OCI-LY3 (cell line): Measurements from ENCODE around the gene TTLL11.

ENCODE experiments used
- H2AFZ ChIP-seq: fragments of 200-600, 300-600 bp; shearing (Covaris generic); 2 replicates; pipeline ENCODE4 v1.6.0; 2014; ENCODE audit warnings: antibody characterized with exemption, low read depth, low read length
- H3K27ac ChIP-seq: fragments of 200-600, 300-600 bp; sonication (generic); 2 replicates; pipeline ENCODE4 v1.5.1; 2014; ENCODE audit warnings: mild to moderate bottlenecking, low read length, moderate library complexity, mixed read lengths
- H3K27me3 ChIP-seq: fragments of 200-600, 300-600 bp; sonication (generic); 2 replicates; pipeline ENCODE4 v1.6.1; 2014; ENCODE audit warnings: low read depth, low read length, mixed read lengths
- H3K36me3 ChIP-seq: fragments of 200-600, 300-600 bp; sonication (generic); replicated peaks from 2 replicates; pipeline ENCODE3; 2014; ENCODE audit warnings: low read depth, low read length, mixed read lengths
- H3K4me1 ChIP-seq: fragments of 300-600, 200-600 bp; sonication (generic); 2 replicates; pipeline ENCODE4 v1.6.1; 2014; ENCODE audit warnings: low read length, mixed read lengths
- H3K4me2 ChIP-seq: fragments of 200-600, 300-600 bp; sonication (generic); 2 replicates; pipeline ENCODE4 v1.6.1; 2014; ENCODE audit warnings: low read length, mixed read lengths
- H3K4me3 ChIP-seq: fragments of 300-600, 200-600 bp; sonication (generic); 2 replicates; pipeline ENCODE4 v1.5.1; 2014; ENCODE audit warnings: antibody characterized with exemption, mild to moderate bottlenecking, low read length, moderate library complexity
- H3K79me2 ChIP-seq: fragments of 300-600, 200-600 bp; shearing (Covaris generic); 2 replicates; pipeline ENCODE4 v1.6.1; 2014; ENCODE audit warnings: mild to moderate bottlenecking, low read length, mixed read lengths
- H3K9ac ChIP-seq: fragments of 300-600, 200-600 bp; shearing (Covaris generic); 2 replicates; pipeline ENCODE4 v1.6.0; 2014; ENCODE audit warnings: mild to moderate bottlenecking, low read length, moderate library complexity
- H3K9me3 ChIP-seq: fragments of 200-600, 300-600 bp; shearing (Covaris generic); 2 replicates; pipeline ENCODE4 v1.6.1; 2014; ENCODE audit warnings: low read length, mixed read lengths; ENCODE audit not compliant: insufficient read depth
- H4K20me1 ChIP-seq: fragments of 200-600, 300-600 bp; sonication (generic); 2 replicates; pipeline ENCODE4 v1.6.1; 2016; ENCODE audit warnings: low read length, mixed read lengths; ENCODE audit not compliant: insufficient read depth
- CTCF ChIP-seq: fragments of 200-600, 300-600 bp; sonication (generic); IDR thresholded peaks from 2 replicates; pipeline ENCODE4 v1.5.1; 2014; ENCODE audit warnings: antibody characterized with exemption, low read length, low read depth
- EZH2phosphoT487 ChIP-seq: fragments of 200-600 bp; shearing (Covaris generic); IDR thresholded peaks from 2 replicates; pipeline ENCODE4 v1.6.1; 2018; ENCODE audit warnings: antibody characterized with exemption, mixed run types, low read depth

The TTLL11 gene

GRCh38 chr9:121815084-121815483, 278.0 kb downstream of the TTLL11 start:
- Histone ChIP-seq H3K9me3 (no peaks in the 10 kb centered on the region), H3K4me2 (no peak overlapping the region), H4K20me1 (no peaks in the 10 kb centered on the region), H3K9ac (no peak overlapping the region), H3K4me1 (0 out of 2 replicates have a peak, but pooled peaks cover 7% of the 10 kb centered on the region), H2AFZ (no peak overlapping the region), H3K27ac (no peak overlapping the region), H3K4me3 (no peak overlapping the region), H3K27me3 (no peaks in the 10 kb centered on the region), H3K36me3 (no peaks in the 10 kb centered on the region), H3K79me2 (no peaks in the 10 kb centered on the region)
- TF ChIP-seq CTCF (no peak), EZH2phosphoT487 (no peak)

- H3K4me2 ChIP-seq: no peak overlapping the region
Measured at GRCh38 chr9:121814594-121814993, 278.5 kb downstream of the TTLL11 start.

GRCh38 chr9:121813519-121814210, 279.4 kb downstream of the TTLL11 start:
- no peak for TF ChIP-seq CTCF
- no peak for TF ChIP-seq EZH2phosphoT487
- no peaks in the 10 kb centered on the region for H3K9me3 ChIP-seq
- no peaks in the 10 kb centered on the region for H4K20me1 ChIP-seq
- no peaks in the 10 kb centered on the region for H3K36me3 ChIP-seq
- no peak overlapping the region for H3K4me2 ChIP-seq
- H3K27ac ChIP-seq: no peak overlapping the region
- H3K27me3 ChIP-seq: no peaks in the 10 kb centered on the region
- no peak overlapping the region for H3K9ac ChIP-seq
- H2AFZ ChIP-seq: no peak overlapping the region
- no peak overlapping the region for H3K4me3 ChIP-seq
- H3K4me1 ChIP-seq: 0 out of 2 replicates have a peak, but pooled peaks cover 7% of the 10 kb centered on the region
- H3K79me2 ChIP-seq: no peaks in the 10 kb centered on the region

More at GRCh38 chr9:121814594-121814993, 278.5 kb downstream of the TTLL11 start:
- Histone ChIP-seq H4K20me1 (no peaks in the 10 kb centered on the region), H3K36me3 (no peaks in the 10 kb centered on the region), H3K9ac (no peak overlapping the region), H3K79me2 (no peaks in the 10 kb centered on the region), H2AFZ (no peak overlapping the region), H3K4me1 (0 out of 2 replicates have a peak, but pooled peaks cover 7% of the 10 kb centered on the region), H3K9me3 (no peaks in the 10 kb centered on the region), H3K27ac (no peak overlapping the region), H3K27me3 (no peaks in the 10 kb centered on the region), H3K4me3 (no peak overlapping the region)
- TF ChIP-seq CTCF: no peak
- TF ChIP-seq EZH2phosphoT487: no peak

GRCh38 chr9:121812159-121812735, 280.9 kb downstream of the TTLL11 start:
- Histone ChIP-seq H3K4me3 (no peak overlapping the region), H4K20me1 (no peaks in the 10 kb centered on the region), H3K79me2 (no peaks in the 10 kb centered on the region), H3K9me3 (no peaks in the 10 kb centered on the region), H2AFZ (no peak overlapping the region), H3K9ac (no peak overlapping the region), H3K4me1 (0 out of 2 replicates have a peak, but pooled peaks cover 7% of the 10 kb centered on the region), H3K36me3 (no peaks in the 10 kb centered on the region), H3K4me2 (no peak overlapping the region), H3K27ac (no peak overlapping the region), H3K27me3 (no peaks in the 10 kb centered on the region)
- TF ChIP-seq CTCF: no peak
- no peak for TF ChIP-seq EZH2phosphoT487
